Ammon's horn (tissue), 1 donor: ENCODE results near the gene NRXN2.

Experiments used
- DNase-seq: peaks from one replicate; pipeline ENCODE4 v3.0.0-alpha.2; 2016; ENCODE audit warnings: low spot score

NRXN2 gene

DNA sequence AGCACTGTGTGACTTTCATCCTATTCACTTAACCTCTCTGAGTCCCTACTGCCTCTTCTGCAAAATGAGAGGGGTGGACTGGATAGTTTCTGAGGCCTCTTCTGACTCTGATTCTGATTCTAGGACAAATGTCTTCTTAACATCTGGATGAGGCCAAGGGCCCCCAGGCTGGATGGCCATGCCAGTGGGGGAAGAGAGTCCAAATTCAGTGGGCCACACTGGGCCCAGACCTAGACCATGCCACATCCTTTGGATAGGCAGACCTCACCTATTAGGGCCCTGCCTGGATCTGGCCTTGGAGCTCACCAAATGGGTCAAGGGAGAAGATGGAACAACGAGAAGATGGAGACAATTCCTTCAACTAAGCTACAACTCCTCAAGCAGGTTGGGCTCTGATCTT lies 24.6 kb downstream of the NRXN2 start:
- DNase-seq = no peak

DNA sequence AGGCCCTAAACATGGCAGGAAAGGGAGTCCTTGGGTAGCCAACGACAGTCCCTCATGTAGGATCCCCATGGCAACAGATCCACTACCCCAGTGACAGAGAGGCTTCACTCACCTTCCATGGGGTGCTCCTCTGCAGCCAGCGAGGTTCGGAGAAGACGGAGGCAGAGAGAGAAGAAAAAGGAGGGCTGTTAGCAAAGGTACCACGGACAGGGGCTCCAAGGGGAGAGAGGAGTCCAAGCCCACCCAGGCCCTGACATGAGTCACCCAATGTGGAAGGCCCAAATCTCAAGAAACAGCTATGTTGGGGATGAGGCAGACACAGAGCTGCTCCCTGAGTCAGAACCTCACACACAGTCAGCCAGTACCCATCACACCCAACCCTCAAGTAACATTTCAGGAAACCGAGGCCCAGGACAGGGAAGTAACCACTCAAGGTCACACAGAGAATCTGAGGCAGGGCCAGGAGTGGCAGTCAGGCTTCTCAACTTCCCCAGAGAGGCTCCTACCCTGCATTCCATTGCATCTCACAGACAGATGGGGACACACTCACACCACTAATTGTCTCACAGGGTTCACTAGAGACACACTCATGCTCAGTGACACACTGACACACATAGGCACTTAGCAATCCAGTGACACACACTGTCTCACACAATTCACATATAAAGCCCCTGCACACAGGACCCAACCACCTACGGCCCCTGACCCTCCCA lies 25.2 kb downstream of the NRXN2 start:
- DNase-seq = no peak

DNA sequence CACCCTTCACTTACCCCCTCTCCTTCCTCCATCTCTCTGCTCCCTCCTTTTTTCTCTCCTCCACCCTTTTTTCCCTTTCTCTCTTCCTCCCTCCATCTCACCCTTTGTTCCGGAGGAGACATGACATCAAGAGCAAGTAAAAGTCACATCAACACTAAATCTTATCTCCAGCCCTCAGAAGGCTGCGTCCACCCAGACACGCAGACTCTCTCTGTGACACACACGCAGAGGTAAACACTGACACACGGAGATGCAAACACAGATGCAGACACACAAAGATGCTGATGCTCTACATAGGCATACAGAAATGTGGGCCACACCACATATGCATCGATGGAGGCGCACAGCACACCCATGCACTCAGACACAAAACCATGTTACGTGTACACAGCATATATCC lies 27.0 kb downstream of the NRXN2 start:
- DNase-seq = no peak

DNA sequence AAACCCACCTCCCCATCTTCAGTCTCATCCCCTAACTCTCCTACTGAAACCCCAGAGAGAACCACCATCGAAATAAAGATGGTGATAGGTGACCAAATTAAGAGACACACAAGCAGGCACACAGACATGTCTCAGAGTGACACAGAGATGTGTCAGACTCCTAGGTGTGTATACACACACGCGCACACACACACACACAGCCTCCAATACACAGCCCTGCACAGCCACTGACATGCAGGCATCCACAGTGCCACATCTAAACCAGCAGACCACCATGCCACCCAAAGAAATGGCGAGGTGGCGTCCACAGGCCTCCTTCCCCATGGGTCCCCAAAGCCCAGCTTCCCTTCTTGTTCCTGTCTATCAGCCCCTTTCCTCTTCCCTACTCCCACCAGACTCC lies 27.4 kb downstream of the NRXN2 start:
- no peak for DNase-seq

DNA sequence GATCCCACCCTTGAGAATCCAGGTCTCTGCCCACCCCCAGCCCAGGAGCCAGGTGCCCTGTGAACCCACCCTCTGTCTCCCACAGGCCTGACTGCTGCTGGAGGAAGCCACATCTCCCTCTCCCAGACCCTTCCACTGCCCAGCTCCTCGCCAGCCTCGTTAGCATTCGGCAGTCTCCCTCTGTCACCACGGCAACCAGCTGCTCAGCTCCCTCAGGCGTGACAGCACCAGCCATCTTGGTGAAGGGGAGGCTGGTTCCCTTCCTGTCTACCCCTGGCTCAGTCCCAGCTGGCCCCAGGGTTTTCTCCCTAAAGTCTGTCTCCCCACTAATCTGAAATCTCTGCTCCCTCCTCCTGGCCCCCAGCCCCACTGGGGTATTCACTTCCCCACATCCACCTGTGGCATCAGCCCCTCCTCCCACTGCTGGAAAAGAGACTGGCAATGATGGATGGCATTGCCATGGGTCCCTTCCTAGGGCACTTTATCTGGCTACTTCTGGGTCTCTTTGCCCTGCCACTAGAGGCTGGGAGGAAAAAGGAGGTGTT lies 28.1 kb downstream of the NRXN2 start:
- peak; percentile 77 for DNase-seq

DNA sequence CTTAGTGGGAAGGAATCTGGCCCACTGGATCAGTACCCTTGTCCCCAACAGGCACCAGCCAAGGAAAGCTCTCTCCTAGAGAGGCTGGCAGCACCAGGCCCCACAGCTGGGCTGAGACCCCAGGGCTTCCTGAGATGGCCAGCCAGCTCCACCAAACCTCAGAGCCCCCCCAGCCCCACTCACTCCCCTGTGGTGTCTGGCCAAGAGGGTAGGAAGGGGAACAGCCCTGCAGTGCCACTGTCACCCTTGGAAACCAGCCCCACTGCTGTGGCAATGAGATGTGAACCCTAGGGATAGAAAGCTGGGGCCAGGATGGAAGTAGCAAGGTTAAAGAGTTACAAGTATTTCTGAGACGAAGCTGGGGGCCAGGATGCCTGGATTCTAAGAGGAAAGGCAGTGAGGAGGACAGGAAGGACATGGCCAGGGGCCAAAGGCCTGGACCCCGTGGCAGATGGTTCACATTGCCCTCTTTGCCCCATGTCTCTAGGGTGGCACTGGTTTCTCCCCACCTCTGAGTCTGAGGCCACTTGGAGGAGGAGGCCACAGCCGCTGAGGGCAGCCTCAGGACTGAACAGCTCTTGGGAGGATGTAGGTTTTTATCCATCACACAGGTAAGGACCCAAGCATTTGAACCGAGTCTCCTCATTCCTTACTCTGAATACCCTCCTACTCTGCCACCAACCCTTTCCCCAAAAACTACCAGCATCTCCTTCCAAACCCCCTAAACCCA lies 28.8 kb downstream of the NRXN2 start:
- DNase-seq = no peak

DNA sequence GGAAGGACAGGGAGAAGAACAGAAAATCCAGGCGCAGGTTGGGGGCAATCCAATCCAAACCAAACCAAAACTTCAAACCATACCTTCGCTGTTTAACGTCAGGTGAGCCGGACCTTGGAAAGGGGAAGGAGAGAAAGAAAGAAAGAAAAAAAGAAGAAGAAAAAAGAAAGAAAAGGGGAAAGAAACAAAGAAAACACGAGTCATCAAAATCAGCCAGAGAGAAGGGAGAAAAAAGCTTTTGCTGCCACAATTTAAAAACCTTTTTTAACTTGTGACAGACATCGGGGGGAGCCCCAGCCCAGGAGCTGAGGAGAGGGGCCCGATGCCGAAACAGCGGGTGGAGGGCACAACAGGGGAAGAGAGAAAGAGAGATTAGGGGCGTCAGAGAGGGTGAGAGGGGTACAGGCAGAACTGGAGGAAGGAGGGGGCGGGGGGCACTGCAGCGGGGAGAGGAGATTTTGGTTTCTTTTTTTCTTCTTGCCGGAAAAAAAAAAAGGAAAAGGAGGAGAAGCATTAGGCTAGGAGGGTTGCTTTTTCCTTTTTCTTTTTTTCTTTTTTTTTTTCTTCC lies 30.1 kb downstream of the NRXN2 start:
- no peak for DNase-seq

DNA sequence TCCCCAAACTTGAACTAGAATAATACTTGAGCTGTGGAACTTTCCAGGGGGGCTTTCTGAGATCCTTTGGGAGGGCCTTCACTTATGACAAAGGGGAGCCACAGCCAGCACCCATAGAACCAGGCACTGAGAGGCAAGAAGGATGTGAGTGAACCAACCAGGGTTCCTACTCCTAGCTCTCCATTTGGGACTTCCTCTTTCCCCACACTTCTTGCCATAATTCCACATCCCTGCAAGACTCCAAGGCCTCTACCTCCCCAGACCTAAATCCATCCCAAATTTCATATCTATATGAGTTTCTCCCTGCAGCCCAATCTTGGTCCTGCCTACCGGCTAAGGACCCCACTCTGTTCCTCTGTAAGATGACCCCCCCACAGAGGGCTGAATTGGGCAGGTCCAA lies 31.5 kb downstream of the NRXN2 start:
- DNase-seq = no peak

DNA sequence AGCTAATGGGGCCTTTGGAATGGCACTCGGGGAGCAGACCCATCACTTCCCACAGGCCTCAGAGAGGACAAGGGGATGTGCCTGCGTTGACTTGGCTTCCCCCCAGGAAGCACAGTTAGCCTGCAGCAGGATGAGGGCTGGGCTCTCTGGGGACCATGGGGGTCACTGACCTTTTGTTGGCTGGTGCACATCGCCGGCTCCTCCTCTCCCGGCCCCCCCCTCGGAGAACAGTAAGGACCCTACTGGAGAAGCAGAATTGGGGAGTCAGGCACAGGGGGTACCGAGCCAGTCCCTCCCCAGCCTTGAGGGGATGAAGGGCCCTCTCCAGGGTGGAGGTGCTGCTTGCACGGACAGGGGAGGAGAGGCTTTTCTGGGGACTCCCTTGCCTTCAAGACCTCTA lies 32.8 kb downstream of the NRXN2 start:
- DNase-seq = no peak

DNA sequence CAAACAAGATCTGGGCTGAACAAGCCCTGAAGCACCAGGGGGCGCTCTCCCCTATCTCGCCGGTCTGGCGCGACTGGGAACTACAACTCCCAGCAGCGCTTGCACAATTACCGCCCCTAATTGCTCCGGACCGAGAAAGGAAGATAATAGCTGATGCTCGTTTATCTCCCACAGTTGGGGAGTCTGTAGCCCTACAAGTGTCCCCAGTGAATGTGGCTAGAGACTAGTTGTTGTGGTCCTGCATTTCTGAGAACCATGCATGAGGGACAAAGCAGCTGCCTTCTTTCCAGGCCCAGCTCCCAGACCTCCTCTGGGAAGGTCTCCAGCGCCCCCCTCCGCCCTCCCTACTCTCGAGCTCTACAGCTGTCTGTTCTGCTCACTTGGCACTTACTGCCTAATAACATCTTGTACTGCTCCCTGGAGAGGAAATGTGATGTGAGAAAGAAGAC lies 34.4 kb downstream of the NRXN2 start:
- DNase-seq = peak; percentile 96

DNA sequence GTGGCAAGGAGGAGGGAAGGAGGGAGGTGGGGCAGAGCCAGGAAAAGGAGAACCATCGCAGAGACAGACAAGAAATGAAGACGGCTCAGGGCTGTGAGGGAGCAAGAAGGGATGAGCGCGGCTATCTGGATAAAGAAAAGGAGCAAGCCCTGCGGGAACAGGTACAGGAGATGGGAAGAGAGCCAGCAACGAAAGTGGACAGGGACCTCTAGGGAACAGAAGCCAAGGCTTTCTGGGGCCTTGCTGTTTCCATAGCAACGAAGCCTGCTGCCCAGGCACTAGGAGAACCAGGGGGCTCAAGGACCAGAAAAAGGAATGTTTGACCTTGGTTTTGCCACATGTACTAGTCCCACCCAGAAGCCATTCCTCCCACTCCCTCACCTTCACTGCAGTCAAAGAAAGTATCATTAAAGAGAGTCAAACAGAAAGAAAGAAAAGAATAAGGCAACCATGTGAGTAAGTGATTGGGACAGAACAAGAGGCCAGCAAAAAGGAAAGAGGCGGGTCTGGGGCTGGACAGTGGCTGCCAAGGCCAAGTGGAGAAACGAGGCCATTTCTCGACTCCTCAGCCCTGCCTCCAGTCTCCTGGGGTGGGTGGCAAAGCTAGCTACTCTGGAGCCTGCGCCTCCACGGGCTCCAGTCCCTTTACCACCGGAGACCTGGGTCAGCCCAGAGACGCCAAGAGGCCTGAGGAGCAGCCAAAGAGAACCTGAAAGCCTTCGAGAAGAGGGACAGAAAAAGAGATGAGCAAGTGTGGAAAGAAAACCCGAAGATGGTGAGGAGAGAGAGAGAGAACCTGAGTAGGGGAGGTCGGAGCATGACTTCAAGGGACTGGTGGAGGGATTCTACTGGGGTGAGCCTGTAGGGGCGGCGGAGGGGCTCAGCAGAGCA lies 35.1 kb downstream of the NRXN2 start:
- peak; percentile 40 for DNase-seq

DNA sequence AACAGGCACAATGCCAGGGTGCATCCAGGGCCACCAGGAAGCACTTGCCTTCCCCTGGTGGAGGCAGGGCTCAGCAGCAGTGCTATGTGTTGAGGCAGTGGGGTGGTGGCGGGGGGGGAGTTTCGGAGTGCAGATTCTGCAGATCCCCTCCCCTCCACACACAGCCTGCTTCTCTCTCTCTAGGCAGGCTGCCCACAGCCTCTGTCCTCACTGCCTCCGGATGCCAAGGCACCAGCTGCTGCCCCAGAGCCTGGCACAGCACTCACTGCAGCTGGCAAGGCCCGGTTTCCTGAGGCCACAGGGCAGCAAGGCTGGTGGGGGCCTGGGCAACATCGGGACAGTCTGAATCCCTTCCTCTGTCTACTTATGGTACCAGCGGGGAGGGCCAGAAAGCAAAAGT lies 35.8 kb downstream of the NRXN2 start:
- DNase-seq = peak; percentile 99

DNA sequence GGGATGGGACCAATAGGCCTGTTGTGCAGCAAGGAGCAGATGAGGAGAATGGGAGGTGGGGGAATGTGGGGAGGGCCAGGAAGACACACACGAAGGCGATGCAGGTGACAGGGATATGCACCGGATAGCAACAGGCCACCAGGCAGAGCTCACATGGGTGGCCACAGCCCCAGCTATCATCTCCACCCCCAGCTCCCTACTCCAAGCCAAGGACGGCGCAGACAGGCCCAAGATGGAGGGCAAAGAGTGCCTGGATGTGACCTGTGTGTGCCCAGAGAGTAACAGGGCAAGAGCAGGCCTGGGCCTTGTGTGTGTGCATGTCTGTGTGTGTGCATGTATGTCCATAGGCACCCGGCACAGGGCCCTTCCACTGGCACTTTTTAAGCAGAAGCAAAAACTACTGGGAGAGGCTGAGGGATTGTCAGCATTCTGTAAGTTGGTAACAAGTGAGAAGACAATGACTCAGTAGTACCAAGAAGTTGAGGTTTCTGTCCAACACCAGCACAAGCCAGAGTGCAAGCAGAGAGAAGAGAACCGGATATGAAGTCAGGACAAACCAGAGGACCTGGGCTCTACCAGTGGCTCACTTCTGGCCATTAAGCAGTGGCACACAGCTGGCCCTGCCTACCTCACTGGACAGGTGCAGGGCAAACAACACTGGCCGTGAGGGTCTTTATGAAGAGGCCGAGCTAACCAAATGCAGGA lies 36.4 kb downstream of the NRXN2 start:
- no peak for DNase-seq

DNA sequence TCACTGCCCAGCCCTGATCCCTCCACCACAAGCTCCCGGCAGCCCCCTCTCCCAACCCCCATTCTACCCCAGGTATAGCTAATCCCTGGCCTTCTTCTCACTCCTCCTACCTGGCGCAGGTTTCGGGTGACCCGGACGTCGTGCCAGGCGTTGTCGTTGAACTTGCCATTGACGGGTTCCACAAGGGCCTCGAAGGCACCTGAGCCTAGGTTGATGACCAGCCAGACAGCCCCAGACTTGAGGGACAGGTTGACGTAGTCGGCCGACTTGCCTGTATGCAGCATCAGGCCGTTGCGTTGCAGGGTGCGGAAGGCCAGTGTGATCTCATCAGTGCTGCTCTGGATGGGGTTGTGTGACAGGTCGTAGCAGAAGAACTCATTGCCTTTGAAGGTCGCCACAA lies 37.5 kb downstream of the NRXN2 start:
- no peak for DNase-seq

DNA sequence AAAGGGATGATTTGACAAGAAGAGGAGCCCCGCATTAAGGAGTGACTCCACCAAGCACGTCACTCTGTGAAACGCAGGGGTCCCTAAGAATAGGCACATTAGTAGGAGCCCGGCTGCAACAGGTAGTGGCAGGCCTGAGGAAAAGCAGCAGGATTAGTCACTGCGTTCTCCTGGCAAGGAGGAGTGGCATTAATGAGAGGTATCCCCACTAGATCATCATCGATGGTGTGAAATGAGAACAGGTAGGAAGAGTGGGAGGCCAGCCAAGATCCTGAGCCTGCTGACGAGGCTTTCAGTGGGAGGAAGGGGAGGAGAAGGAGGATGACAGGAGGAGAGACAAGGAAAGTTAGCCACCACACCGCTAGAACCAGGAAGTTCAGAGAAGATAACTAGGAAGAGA lies 38.6 kb downstream of the NRXN2 start:
- DNase-seq = no peak

DNA sequence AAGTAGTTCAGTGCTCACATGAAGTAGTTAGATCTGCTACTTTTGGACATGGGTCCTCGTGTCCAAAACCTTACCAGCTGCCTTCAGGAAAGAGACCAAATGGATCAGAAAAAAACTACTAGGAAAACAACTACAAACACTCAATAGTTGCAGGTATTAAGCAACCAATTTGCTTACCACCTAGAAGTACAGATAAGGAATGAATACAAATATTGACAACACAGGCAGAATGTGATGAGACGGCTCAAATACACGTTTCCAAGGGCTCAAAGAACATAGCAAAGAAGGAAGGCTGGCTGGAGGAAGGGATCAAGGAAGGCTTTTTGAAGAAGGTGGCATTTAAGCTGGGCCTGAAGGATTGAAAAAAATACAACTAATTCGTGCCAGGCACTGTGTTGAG lies 41.8 kb downstream of the NRXN2 start:
- no peak for DNase-seq

DNA sequence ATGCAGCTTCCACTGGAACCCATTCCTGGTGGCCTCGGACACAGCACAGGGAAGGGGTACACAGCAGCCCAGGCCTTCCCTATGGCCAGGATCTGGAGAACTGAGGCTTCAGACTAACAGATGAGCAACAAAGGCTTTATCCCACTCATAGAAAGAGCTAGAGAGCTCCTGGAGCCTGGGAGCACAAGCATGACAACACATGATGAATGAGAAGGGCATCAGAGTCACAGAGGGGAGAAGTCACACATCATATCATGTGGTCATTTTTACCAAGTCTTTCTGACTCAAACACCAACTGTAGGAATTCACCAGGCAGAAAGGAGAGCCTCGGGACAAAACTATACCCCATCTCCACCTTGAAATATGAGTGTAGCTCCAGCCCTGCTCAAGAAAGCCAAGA lies 43.2 kb downstream of the NRXN2 start:
- DNase-seq = no peak

DNA sequence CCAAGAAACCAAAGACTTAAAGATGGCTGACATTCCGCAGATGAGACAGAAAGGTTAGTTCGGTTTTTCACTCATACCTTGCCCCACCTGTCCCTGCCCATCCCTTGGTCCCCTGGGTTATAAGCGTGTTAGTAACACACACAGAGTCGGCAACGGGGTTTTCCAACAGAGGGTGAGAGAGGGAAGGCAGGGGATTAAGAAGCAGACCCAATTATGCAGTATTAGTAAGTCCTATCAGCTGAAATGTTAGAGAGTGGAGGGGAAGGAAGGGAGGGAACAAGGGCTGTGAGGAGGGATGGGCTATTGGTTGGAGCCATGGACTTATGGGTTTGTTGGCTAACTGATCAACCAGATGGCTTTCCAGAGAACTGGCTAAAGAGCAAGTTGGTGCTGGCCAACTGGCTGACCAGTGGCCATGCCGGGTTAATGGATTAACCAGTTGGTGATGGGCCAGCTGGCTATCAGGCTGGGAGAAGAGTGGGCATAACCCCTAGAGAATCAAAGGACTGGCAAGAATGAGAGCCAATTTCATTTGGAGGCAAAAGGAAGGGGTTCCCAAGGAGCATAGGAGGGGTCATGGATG lies 45.5 kb downstream of the NRXN2 start:
- DNase-seq = no peak

DNA sequence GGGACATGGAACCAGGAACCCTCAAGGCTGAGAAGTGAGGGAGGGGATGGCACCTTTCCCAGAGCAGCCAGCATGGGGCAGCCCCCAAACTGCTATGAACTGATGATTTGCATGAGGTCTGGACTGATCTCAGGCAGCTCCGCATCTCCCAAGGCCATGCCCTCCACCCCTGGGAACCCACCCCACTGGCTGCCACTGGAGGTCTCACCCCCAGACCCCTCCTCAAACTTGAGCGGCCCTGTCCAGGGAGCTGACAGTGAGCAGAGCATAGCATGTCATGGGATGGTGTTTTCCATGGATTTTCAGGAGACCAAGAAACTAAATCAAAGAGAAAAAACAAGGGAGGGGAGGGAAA lies 46.8 kb downstream of the NRXN2 start:
- DNase-seq = no peak

DNA sequence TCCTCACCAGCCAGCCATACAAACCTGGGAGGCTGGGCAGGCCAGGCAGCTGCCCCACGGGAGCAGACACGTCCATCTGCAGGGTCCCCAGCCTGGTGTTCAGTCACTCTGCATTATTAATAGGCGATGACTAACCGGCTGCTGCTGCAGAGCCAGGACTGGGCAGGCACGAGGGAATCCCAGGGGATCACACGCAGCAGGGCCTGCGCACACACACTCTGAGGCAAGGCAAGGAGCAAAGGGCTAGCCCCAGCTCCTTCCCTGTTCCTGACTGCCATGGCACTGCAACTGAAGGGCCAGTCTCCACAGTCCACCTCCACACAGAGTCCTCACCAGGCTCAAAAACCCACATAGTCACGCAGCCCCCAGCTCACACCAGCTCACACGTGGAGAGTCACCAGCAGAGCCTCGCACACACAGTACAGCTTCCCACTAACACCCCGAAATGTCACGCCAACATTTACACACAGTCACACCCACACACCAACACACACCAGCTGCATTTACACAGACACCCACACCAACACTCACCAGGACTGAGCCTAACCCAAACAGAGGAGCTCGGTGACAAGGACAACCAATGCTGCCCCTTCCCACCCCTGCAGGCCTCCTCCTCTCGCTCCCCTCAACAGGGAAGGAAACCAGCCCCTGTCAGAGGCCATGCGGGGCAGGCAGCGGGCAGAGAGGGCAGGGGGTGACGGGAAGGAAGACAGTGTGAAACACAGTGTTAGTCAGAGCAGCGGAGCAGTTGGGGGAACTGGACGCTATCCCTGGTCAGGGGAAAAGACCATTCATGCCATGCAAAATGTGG lies 47.3 kb downstream of the NRXN2 start:
- peak; percentile 80 for DNase-seq
